Measurements from ENCODE around the gene RPS5.

DNA sequence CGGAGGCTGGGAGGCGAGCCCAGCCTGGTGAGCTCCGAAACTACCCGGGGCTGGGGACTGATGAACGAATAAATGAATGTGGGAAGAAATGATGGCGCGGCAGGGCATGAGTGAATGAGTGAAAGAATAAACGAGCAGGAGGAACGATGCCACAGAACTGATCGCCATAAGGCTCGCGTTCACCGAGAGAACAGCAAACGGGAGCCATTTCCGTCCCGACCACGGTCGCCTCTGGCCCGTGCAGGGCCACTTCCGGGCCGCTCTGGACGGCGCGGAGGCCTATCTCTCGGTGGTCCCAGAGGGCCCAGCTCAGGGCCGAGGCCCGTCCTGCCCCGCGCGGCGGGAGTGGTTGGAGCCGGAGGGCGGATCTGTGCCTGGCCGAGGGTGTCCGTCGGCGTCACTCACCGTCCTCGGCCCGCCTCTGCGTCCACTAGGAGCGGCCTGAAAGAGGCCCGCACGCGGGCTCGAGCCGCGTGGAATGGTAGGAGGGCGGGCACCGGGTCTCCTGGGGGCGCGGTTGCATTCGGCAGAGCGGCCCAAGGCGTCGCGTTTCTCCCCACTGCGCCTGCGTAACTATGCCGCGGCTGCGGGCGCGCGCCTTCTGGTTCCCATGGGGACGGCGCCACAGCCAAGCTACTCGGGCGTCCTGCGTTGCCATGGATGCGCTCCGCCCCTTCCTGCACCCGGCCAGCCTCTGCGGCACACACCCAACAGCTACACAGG lies 24.6 kb upstream of the RPS5 start, which contains the start of gene ZNF497:
- peak in 3 of 6 experiments; percentile 12 to 20 (median 14) for TF ChIP-seq CTCF (IDR thresholded peaks at IDR 0.05)
- no peak for TF ChIP-seq POLR2A (IDR thresholded peaks at IDR 0.05)
